H9 (cell line): ENCODE results near the gene TOX4. TPM values are rescaled to one million over a fixed set of nuclear protein-coding genes. Genes with fewer than 3 reads are reported as not detected.

Experiments
- DNase-seq: peaks from one replicate; pipeline ENCODE4 v3.0.0-alpha.2; 2017
- H2AFZ ChIP-seq: one replicate; pipeline ENCODE4 v1.6.1; 2013; ENCODE audit warnings: mild to moderate bottlenecking, low read length, control low read depth, moderate library complexity
- H2AK5ac ChIP-seq: 2 replicates; pipeline ENCODE4 v1.6.1; 2013; ENCODE audit warnings: low read length, control low read depth, mixed read lengths; ENCODE audit not compliant: insufficient read length
- H2BK120ac ChIP-seq: one replicate; pipeline ENCODE4 v1.6.1; 2013; ENCODE audit warnings: low read depth, mild to moderate bottlenecking, low read length, control low read depth, inconsistent platforms; ENCODE audit not compliant: poor library complexity, severe bottlenecking
- H2BK12ac ChIP-seq: 2 replicates; pipeline ENCODE4 v1.6.1; 2013; ENCODE audit warnings: low read length, control low read depth, mixed read lengths, low read depth; ENCODE audit not compliant: insufficient read length
- H2BK15ac ChIP-seq: 2 replicates; pipeline ENCODE4 v1.6.1; 2013; ENCODE audit warnings: low read depth, low read length, control low read depth
- H2BK20ac ChIP-seq: one replicate; pipeline ENCODE4 v1.6.1; 2013; ENCODE audit warnings: low read depth, mild to moderate bottlenecking, low read length, control low read depth, inconsistent platforms; ENCODE audit not compliant: poor library complexity, severe bottlenecking
- H2BK5ac ChIP-seq: 2 replicates; pipeline ENCODE4 v1.6.1; 2013; ENCODE audit warnings: low read length, control low read depth, mixed read lengths; ENCODE audit not compliant: insufficient read length
- H3K14ac ChIP-seq: 2 replicates; pipeline ENCODE4 v1.6.1; 2013; ENCODE audit warnings: low read length, control low read depth; ENCODE audit not compliant: insufficient read depth
- H3K18ac ChIP-seq: 2 replicates; pipeline ENCODE4 v1.6.1; 2013; ENCODE audit warnings: low read depth, mild to moderate bottlenecking, mixed read lengths, low read length, control low read depth; ENCODE audit not compliant: insufficient read length
- H3K23ac ChIP-seq: 2 replicates; pipeline ENCODE4 v1.6.1; 2013; ENCODE audit warnings: low read length, control low read depth, mixed read lengths, low read depth; ENCODE audit not compliant: insufficient read length
- H3K23me2 ChIP-seq: 2 replicates; pipeline ENCODE4 v1.6.1; 2013; ENCODE audit warnings: low read depth, mild to moderate bottlenecking, mixed read lengths, low read length, control low read depth; ENCODE audit not compliant: insufficient read length, poor library complexity, severe bottlenecking
- H3K27ac ChIP-seq: 2 replicates; pipeline ENCODE4 v1.5.1; 2013; ENCODE audit warnings: low read length, control low read depth, mixed read lengths, low read depth; ENCODE audit not compliant: insufficient read length
- H3K27me3 ChIP-seq: 2 replicates; pipeline ENCODE4 v1.6.1; 2013; ENCODE audit warnings: low read length, control low read depth, inconsistent platforms; ENCODE audit not compliant: insufficient read depth
- H3K4ac ChIP-seq: 2 replicates; pipeline ENCODE4 v1.6.1; 2013; ENCODE audit warnings: low read depth, mild to moderate bottlenecking, control low read depth, inconsistent platforms, low read length, moderate library complexity
- H3K4me1 ChIP-seq: 2 replicates; pipeline ENCODE4 v1.6.1; 2013; ENCODE audit warnings: low read length, control low read depth, inconsistent platforms; ENCODE audit not compliant: insufficient read depth
- H3K4me2 ChIP-seq: 2 replicates; pipeline ENCODE4 v1.6.1; 2013; ENCODE audit warnings: low read length, control low read depth, mixed read lengths; ENCODE audit not compliant: insufficient read length, insufficient read depth
- H3K56ac ChIP-seq: 2 replicates; pipeline ENCODE4 v1.6.1; 2013; ENCODE audit warnings: low read depth, mild to moderate bottlenecking, mixed read lengths, low read length, control low read depth; ENCODE audit not compliant: insufficient read length
- H3K79me1 ChIP-seq: 2 replicates; pipeline ENCODE4 v1.6.1; 2013; ENCODE audit warnings: low read depth, mild to moderate bottlenecking, moderate library complexity, low read length, control low read depth, inconsistent platforms; ENCODE audit not compliant: insufficient read depth, poor library complexity, severe bottlenecking
- H3K79me2 ChIP-seq: 2 replicates; pipeline ENCODE4 v1.6.1; 2013; ENCODE audit warnings: low read length, control low read depth, inconsistent platforms; ENCODE audit not compliant: insufficient read depth
- H3K9ac ChIP-seq: 2 replicates; pipeline ENCODE4 v1.6.1; 2013; ENCODE audit warnings: low read length, control low read depth, mixed read lengths; ENCODE audit not compliant: insufficient read length; ENCODE audit errors: extremely low read depth
- H3K9me3 ChIP-seq: one replicate; pipeline ENCODE4 v1.6.1; 2013; ENCODE audit warnings: low read depth, low read length, inconsistent platforms; ENCODE audit not compliant: control insufficient read depth
- H3T11ph ChIP-seq: one replicate; pipeline ENCODE4 v1.6.1; 2013; ENCODE audit warnings: mild to moderate bottlenecking, low read length, control low read depth, inconsistent platforms
- H4K20me1 ChIP-seq: one replicate; pipeline ENCODE4 v1.6.1; 2013; ENCODE audit not compliant: control insufficient read depth, insufficient read length, insufficient read depth
- H4K5ac ChIP-seq: 2 replicates; pipeline ENCODE4 v1.6.1; 2013; ENCODE audit warnings: low read depth, mild to moderate bottlenecking, mixed read lengths, low read length, control low read depth; ENCODE audit not compliant: insufficient read length
- H4K8ac ChIP-seq: replicated peaks from 2 replicates; pipeline ENCODE4 v1.6.1; 2013; ENCODE audit warnings: low read length, control low read depth, mixed read lengths, low read depth; ENCODE audit not compliant: insufficient read length
- H4K91ac ChIP-seq: 2 replicates; pipeline ENCODE4 v1.6.1; 2013; ENCODE audit warnings: low read depth, mild to moderate bottlenecking, moderate library complexity, mixed read lengths, low read length, control low read depth; ENCODE audit not compliant: insufficient read length
- H3K27ac Mint-ChIP-seq, 3 experiments: 2 replicates in 2 of 3; 3 replicates in 1 of 3; pipeline ENCODE4 v1.8.0; 2020 to 2021; ENCODE audit warnings: mixed read lengths in 3 of 3, mild to moderate bottlenecking in 1 of 3, moderate library complexity in 1 of 3
- H3K27me3 Mint-ChIP-seq: 2 replicates; pipeline ENCODE4 v1.8.0; 2021; ENCODE audit warnings: low read depth, mild to moderate bottlenecking, moderate library complexity, mixed read lengths
- H3K36me3 Mint-ChIP-seq, 3 experiments: 2 replicates in 2 of 3; 3 replicates in 1 of 3; pipeline ENCODE4 v1.8.0; 2020 to 2021; ENCODE audit warnings: low read depth in 3 of 3, mixed read lengths in 3 of 3; ENCODE audit not compliant: insufficient read depth in 1 of 3
- H3K4me1 Mint-ChIP-seq, 2 experiments: 2 replicates each; pipeline ENCODE4 v1.8.0; 2020; ENCODE audit warnings: mixed read lengths in 2 of 2
- H3K4me3 Mint-ChIP-seq, 2 experiments: 2 replicates in 1 of 2; 3 replicates in 1 of 2; pipeline ENCODE4 v1.8.0; 2020 to 2021; ENCODE audit warnings: mild to moderate bottlenecking in 2 of 2, mixed read lengths in 2 of 2, moderate library complexity in 1 of 2
- H3K9me3 Mint-ChIP-seq, 2 experiments: 2 replicates in 1 of 2; 3 replicates in 1 of 2; pipeline ENCODE4 v1.8.0; 2020; ENCODE audit warnings: mild to moderate bottlenecking in 2 of 2, mixed read lengths in 2 of 2, moderate library complexity in 1 of 2
- CTCF ChIP-seq: fragments of 200-600 bp; sonication (generic); conservative IDR thresholded peaks from 3 replicates; pipeline ENCODE4 v1.8.0; 2021; ENCODE audit warnings: antibody characterized with exemption, mild to moderate bottlenecking
- WGBS: extraction: QIAGEN DNeasy Blood & Tissue Kit; methylation state at CpG from one replicate; pipeline ENCODE4 v1.1.7; 2013; ENCODE audit warnings: missing lambda C conversion rate, low lambda C conversion rate, mixed read lengths; ENCODE audit not compliant: insufficient read length; ENCODE audit errors: extremely low coverage; 5-methylcytosine and 5-hydroxymethylcytosine counted together
- total RNA-seq: library from RNA; stranded (reverse); gene quantifications from 2 replicates; pipeline ENCODE4 v1.2.1, GENCODE V29; 2021

The TOX4 gene
- total RNA-seq, 1 experiment from 2014 or later: 64.7 TPM

- H3K9me3 ChIP-seq: no peaks in the 10 kb centered on the region
- Mint-ChIP-seq H3K27me3 (no peaks in the 10 kb centered on the region), H3K4me3 (no peak overlapping the region), H3K9me3 (no peaks in the 10 kb centered on the region), H3K36me3 (peaks cover 45 to 59% (median 54%) of the 10 kb centered on the region in 3 experiments), H3K27ac (peak overlapping the region in 2 of 3 experiments; percentile 82 to 94; a peak in 2 of 7 replicates), H3K4me1 (peaks cover 55 to 58% of the 10 kb centered on the region in 2 experiments)
- no peak overlapping the region for H3K9ac ChIP-seq
- no peak overlapping the region for H3K18ac ChIP-seq
- H4K5ac ChIP-seq: no peak overlapping the region
- WGBS: no CpG with 5 or more reads among the region's 2 CpGs
- H3K4me2 ChIP-seq: peak overlapping the region; percentile 4
- no peak overlapping the region for H4K91ac ChIP-seq
- no peak for DNase-seq
- H2BK5ac ChIP-seq: no peak overlapping the region
- no peak overlapping the region for H2BK15ac ChIP-seq
- no peak overlapping the region for H2AK5ac ChIP-seq
- H3K79me1 ChIP-seq: peaks cover 15% of the 10 kb centered on the region
- no peak overlapping the region for H2BK20ac ChIP-seq
- H4K20me1 ChIP-seq: no peaks in the 10 kb centered on the region
- no peaks in the 10 kb centered on the region for H3K27me3 ChIP-seq
- H3K23me2 ChIP-seq: peaks cover 3% of the 10 kb centered on the region
- no peak overlapping the region for H2AFZ ChIP-seq
- peaks cover 9% of the 10 kb centered on the region; the same call in 1 of the 2 replicates for H3K79me2 ChIP-seq
- H3K14ac ChIP-seq: no peak overlapping the region
- H3K56ac ChIP-seq: no peak overlapping the region
- peaks cover 13% of the 10 kb centered on the region; the same call in 1 of the 2 replicates for H3K4me1 ChIP-seq
- no peak overlapping the region for H2BK120ac ChIP-seq
- H4K8ac ChIP-seq: no peak overlapping the region
- H3K27ac ChIP-seq: no peak overlapping the region
- no peak for TF ChIP-seq CTCF
- H3K23ac ChIP-seq: no peak overlapping the region
- no peak overlapping the region for H3K4ac ChIP-seq
- no peak overlapping the region for H2BK12ac ChIP-seq
- no peak overlapping the region for H3T11ph ChIP-seq
Observed at GRCh38 chr14:21521501-21521900, 44.5 kb downstream of the TOX4 start.
